Esophagus squamous epithelium (tissue), 5 donors: ENCODE data around the gene PLA1A. TPM values are rescaled to one million over a fixed set of nuclear protein-coding genes. Genes with fewer than 3 reads are reported as not detected.

Experiments used
- DNase-seq: peaks from one replicate; lab custom pipeline; 2025; lab: John Stamatoyannopoulos, UW
- H3K27ac ChIP-seq, 4 donors: fragments of 200-600 bp; sonication (generic); one replicate each; pipeline ENCODE4 v1.5.1; 2016 to 2019; ENCODE audit warnings: mild to moderate bottlenecking in 1 of 4
- H3K27me3 ChIP-seq, 4 donors: fragments of 200-600 bp; sonication (generic); 1 replicate in 3 of 4; 2 replicates in 1 of 4; pipeline versions ENCODE4 v1.5.1 to v1.6.0; 2017 to 2021; ENCODE audit warnings: antibody characterized with exemption in 1 of 4
- H3K36me3 ChIP-seq, 3 donors: fragments of 200-600 bp; sonication (generic); one replicate each; pipeline ENCODE4 v1.5.1; 2016 to 2019
- H3K4me1 ChIP-seq, 3 donors: fragments of 200-600 bp; sonication (generic); one replicate each; pipeline ENCODE4 v1.5.1; 2017 to 2019
- H3K4me3 ChIP-seq, 4 donors: fragments of 200-600 bp; sonication (generic); 1 replicate in 3 of 4; 2 replicates in 1 of 4; pipeline ENCODE4 v1.5.1; 2016 to 2019; ENCODE audit warnings: mild to moderate bottlenecking in 2 of 4, moderate library complexity in 1 of 4
- H3K9me3 ChIP-seq, 3 donors: fragments of 200-600 bp; sonication (generic); one replicate each; pipeline ENCODE4 v1.5.1; 2016 to 2019
- POLR2A ChIP-seq, 4 donors: fragments of 450-650 bp; IDR thresholded peaks; one replicate each; pipeline ENCODE4 v1.6.1; 2017; ENCODE audit warnings: antibody characterized with exemption in 4 of 4, mild to moderate bottlenecking in 4 of 4, moderate library complexity in 3 of 4
- WGBS, 2 donors: methylation state at CpG; one replicate each; pipeline ENCODE4 v1.1.5; 2018; 5-methylcytosine and 5-hydroxymethylcytosine counted together
- intact Hi-C: fragments of 100-400 bp; cut with DNase I; formaldehyde crosslinking; loops from one replicate; pipeline ENCODE4 v1.15.0; 2022
- total RNA-seq, 4 donors: library from RNA; depleted of rRNA; stranded (reverse); fragments of >200 nt; gene quantifications; one replicate each; pipeline ENCODE4 v1.1.0, GENCODE V29; 2016
- TF ChIP-seq, protein P1 (sequence below), 6 experiments: fragments of 450-650 bp in 4 of 6; fragments of 200-600 bp in 2 of 6; sonication (generic) in 2 of 6; IDR thresholded peaks; one replicate each; pipeline ENCODE4 v1.5.1; 2016 to 2019; ENCODE audit warnings: antibody characterized with exemption in 6 of 6, mild to moderate bottlenecking in 4 of 6, moderate library complexity in 4 of 6
- donor health status: DM: yes; HTN: yes; CAD: no.

PLA1A gene
- total RNA-seq, 4 donors from 2014 or later = 0.41 to 1.5 (median 0.79) TPM; not detected in 1

DNA sequence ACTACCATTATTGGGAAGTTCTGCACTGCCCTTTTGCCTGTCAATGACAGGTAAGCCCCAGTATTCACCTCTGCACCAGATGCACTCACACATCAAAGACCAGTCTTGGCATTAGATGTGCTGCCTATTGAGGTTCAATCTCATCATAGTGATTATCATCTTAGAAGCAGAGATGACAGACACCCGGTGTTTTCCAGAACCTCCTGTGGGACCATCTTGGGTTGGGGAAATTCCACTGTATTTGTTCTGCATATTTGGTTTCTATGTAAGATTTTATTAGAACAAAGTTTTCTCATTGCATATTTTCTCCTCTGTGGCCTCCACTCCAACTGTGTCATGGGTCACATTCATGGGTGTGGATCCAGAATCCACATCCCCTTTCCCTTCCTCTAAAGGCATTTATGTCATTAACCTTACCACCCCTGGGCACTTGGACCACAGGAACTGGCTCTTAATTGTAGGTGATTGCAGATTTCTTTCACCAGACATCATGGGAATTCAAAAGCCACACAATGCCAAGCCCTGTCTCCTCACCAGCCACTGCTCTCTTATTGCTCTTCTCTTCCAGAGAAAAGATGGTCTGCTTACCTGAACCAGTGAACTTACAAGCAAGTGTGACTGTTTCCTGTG, 31.2 kb downstream of the PLA1A start:
- Histone ChIP-seq H3K27me3 (no peaks in the 10 kb centered on the region), H3K4me3 (no peak overlapping the region), H3K36me3 (no peaks in the 10 kb centered on the region), H3K4me1 (peaks cover 0 to 41% (median 22%) of the 10 kb centered on the region in 3 donors), H3K27ac (peak overlapping the region in 3 of 4 donors; percentile 48 to 79 (median 58)), H3K9me3 (no peaks in the 10 kb centered on the region)
- intact Hi-C loops = no loop called here
- WGBS, 2 donors = 56 to 71% methylated on average over 1 of the region's 1 CpG
- no peak for DNase-seq
- TF ChIP-seq, protein P1, sequence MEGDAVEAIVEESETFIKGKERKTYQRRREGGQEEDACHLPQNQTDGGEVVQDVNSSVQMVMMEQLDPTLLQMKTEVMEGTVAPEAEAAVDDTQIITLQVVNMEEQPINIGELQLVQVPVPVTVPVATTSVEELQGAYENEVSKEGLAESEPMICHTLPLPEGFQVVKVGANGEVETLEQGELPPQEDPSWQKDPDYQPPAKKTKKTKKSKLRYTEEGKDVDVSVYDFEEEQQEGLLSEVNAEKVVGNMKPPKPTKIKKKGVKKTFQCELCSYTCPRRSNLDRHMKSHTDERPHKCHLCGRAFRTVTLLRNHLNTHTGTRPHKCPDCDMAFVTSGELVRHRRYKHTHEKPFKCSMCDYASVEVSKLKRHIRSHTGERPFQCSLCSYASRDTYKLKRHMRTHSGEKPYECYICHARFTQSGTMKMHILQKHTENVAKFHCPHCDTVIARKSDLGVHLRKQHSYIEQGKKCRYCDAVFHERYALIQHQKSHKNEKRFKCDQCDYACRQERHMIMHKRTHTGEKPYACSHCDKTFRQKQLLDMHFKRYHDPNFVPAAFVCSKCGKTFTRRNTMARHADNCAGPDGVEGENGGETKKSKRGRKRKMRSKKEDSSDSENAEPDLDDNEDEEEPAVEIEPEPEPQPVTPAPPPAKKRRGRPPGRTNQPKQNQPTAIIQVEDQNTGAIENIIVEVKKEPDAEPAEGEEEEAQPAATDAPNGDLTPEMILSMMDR (IDR thresholded peaks at IDR 0.05) = no peak
- TF ChIP-seq POLR2A (IDR thresholded peaks at IDR 0.05) = no peak

DNA sequence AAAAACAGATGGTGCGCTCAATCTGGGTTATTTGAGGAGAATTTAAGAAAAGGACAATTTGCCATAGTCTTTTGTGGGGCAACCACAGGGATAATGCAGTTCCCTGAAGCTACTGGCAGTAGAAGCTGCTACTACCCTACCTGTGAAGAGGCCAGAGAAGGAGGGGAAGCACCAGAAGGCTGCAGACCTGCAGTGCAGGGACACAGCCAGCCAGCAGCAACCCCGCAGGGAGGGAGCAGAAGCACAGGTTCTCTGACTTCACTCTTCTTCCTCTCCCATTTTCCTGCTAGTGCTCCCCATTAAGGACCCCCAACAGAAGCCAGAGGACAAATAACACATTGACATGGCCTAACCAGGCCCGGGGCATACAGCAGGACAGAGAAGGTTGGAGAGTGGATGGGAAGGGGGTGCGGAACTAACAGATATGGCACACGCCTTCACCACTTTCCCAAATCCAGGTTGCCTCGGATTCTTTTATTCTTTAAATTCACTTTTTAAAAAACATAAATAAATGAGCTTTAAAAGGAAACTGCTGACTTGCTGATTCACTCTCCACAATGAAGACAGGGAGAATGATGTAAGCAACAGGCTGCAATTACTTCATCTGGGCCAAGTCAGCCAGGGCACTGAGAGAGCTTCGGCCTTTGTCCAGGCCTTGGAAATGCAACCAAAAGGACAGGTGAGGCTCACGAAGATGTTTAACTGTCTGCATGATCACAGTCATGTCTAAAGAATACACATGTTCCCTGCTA, 32.6 kb downstream of the PLA1A start:
- intact Hi-C loops = no loop called here
- no peaks in the 10 kb centered on the region for H3K27me3 ChIP-seq
- peaks cover 0 to 41% (median 22%) of the 10 kb centered on the region in 3 donors for H3K4me1 ChIP-seq
- TF ChIP-seq, protein P1 (IDR thresholded peaks at IDR 0.05) = no peak
- TF ChIP-seq POLR2A (IDR thresholded peaks at IDR 0.05) = no peak
- peak overlapping the region in 3 of 4 donors; percentile 45 to 80 (median 58) for H3K27ac ChIP-seq
- no peak overlapping the region for H3K4me3 ChIP-seq
- 61 to 69% methylated on average over 6 to 8 of the region's 8 CpGs for WGBS, 2 donors
- H3K9me3 ChIP-seq = no peaks in the 10 kb centered on the region
- no peaks in the 10 kb centered on the region for H3K36me3 ChIP-seq
- no peak for DNase-seq

DNA sequence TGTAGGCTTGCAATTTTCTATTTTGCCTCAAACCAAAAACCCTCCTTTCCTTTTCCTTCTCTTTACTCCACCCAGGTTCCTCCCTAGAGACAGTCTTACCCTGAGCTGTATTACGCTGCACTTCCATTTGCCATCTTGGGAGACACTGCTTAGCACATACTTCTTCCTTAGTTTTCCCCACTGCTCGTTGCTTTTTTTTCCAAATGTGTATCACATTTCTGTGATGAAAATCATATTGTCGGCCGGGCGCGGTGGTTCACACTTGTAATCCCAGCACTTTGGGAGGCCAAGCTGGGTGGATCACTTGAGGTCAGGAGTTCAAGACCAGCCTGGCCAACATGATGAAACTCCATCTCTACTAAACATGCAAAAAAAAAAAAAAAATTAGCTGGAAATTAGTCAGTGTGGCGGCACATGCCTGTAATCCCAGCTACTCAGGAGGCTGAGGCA, 33.2 kb downstream of the PLA1A start:
- no peak for DNase-seq
- intact Hi-C loops = no loop called here
- Histone ChIP-seq H3K36me3 (no peaks in the 10 kb centered on the region), H3K9me3 (no peaks in the 10 kb centered on the region), H3K27ac (peak overlapping the region in 3 of 4 donors; percentile 45 to 80 (median 58)), H3K4me3 (no peak overlapping the region), H3K27me3 (no peaks in the 10 kb centered on the region), H3K4me1 (peaks cover 0 to 43% (median 23%) of the 10 kb centered on the region in 3 donors)
- TF ChIP-seq, protein P1 (IDR thresholded peaks at IDR 0.05) = no peak
- TF ChIP-seq POLR2A (IDR thresholded peaks at IDR 0.05) = no peak
- WGBS, 2 donors = 67 to 86% methylated on average over 3 to 7 of the region's 7 CpGs

DNA sequence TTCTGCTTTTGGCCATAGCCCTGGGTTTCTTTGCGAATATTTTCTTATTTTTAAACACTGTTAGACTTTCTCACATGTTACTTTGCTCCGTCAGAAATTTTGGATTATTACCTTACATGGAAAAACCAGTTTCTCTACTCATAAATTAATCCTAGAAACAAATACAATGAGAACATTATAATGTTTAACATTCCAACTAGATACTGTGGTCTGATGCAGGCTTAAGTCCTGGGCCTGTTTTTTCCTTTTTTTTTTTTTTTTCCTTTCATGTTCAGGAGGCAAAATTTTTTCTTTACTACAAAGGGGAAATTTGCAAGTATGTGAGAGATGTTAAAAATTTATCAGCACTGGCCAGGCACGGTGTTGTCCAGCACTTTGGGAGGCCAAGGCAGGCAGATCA, 33.8 kb downstream of the PLA1A start:
- Histone ChIP-seq H3K9me3 (no peaks in the 10 kb centered on the region), H3K4me1 (peaks cover 0 to 47% (median 26%) of the 10 kb centered on the region in 3 donors)
- WGBS, 2 donors = 44 to 46% methylated on average over 3 of the region's 3 CpGs

More for the DNA sequence above, 33.8 kb downstream of the PLA1A start:
- Histone ChIP-seq H3K27me3 (no peaks in the 10 kb centered on the region), H3K27ac (no peak overlapping the region), H3K4me3 (no peak overlapping the region), H3K36me3 (no peaks in the 10 kb centered on the region)
- intact Hi-C loops = no loop called here
- no peak for DNase-seq
- TF ChIP-seq, protein P1 (IDR thresholded peaks at IDR 0.05) = no peak
- no peak for TF ChIP-seq POLR2A (IDR thresholded peaks at IDR 0.05)
